Left ventricle myocardium inferior (tissue), 1 donor: Measurements from ENCODE around the gene GNB5. TPM values are rescaled to one million over a fixed set of nuclear protein-coding genes. Genes with fewer than 3 reads are reported as not detected.
"Not testable (repeated sequence)": the region's sequence is repeated elsewhere in the genome, so short reads cannot be mapped to it uniquely, and the experiment has no call there.

ENCODE experiments used
- DNase-seq: peaks from one replicate; pipeline ENCODE4 v3.0.0-alpha.2; 2020
- H3K27ac ChIP-seq: fragments of 200-600 bp; replicated peaks from 2 replicates; pipeline ENCODE4 v1.8.0; 2021
- H3K27me3 ChIP-seq: fragments of 200-600 bp; 2 replicates; pipeline ENCODE4 v1.8.0; 2021; ENCODE audit warnings: low read depth
- H3K36me3 ChIP-seq: fragments of 200-600 bp; 2 replicates; pipeline ENCODE4 v1.8.0; 2021
- H3K4me1 ChIP-seq: fragments of 200-600 bp; 2 replicates; pipeline ENCODE4 v1.8.0; 2021
- H3K4me3 ChIP-seq: fragments of 200-600 bp; 2 replicates; pipeline ENCODE4 v1.8.0; 2021; ENCODE audit warnings: mild to moderate bottlenecking, moderate library complexity
- H3K9me3 ChIP-seq: fragments of 200-600 bp; replicated peaks from 2 replicates; pipeline ENCODE4 v1.8.0; 2021
- intact Hi-C: fragments of 100-400 bp; cut with micrococcal nuclease; formaldehyde crosslinking; loops from one replicate; pipeline ENCODE4 v1.11.0; 2022
- total RNA-seq: library from RNA; stranded (reverse); fragmentation: NEBNext Ultra II Directional; extraction: Animal tissue kit (Norgen Biotek cat#: 25700); gene quantifications from one replicate; pipeline ENCODE4 v1.2.1, GENCODE V29; 2021
- TF ChIP-seq, protein P1 (sequence below): fragments of 200-600 bp; IDR thresholded peaks from 2 replicates; pipeline ENCODE4 v1.8.0; 2021; ENCODE audit warnings: antibody characterized with exemption, mild to moderate bottlenecking, borderline replicate concordance
- donor health status: DM: no; HTN: yes; CAD: no; lungs with severe emphysema.

GNB5 gene
- total RNA-seq, 1 donor from 2014 or later: 10.5 TPM

DNA sequence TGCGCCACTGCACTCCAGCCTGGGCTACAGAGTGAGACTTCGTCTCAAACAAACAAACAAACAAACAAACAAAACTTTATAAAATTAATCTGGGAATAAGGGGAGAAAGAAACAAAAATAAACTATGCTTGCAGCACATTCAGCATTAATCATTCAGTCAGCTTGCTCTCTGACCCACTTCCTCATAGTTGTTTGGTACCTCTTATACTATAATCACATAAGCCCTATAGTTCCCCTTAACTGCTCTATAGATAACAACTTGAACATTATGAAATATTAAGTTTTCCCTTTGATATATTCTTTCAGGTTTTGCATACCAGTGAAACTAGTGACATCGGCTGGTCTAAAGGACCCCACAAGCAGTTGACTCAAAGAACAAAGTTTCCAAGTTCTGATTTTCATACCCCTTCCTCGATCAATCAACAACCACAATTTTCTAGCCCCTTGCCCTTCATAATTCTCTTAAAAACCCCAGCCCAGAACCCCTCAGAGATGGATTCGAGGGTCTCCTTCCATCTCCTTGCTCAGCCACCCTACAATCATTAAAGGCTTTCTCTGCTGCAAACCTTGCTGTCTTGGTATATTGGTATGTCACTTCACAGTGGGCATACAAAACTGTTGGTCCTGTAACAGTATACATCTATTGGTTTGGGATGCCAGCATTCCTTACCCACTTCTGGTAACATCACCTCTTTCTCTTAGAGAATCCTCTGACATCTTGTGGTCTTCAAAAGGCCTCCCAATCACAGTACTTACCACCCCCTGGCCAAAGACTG lies 105.0 kb downstream of the GNB5 start:
- TF ChIP-seq, protein P1, sequence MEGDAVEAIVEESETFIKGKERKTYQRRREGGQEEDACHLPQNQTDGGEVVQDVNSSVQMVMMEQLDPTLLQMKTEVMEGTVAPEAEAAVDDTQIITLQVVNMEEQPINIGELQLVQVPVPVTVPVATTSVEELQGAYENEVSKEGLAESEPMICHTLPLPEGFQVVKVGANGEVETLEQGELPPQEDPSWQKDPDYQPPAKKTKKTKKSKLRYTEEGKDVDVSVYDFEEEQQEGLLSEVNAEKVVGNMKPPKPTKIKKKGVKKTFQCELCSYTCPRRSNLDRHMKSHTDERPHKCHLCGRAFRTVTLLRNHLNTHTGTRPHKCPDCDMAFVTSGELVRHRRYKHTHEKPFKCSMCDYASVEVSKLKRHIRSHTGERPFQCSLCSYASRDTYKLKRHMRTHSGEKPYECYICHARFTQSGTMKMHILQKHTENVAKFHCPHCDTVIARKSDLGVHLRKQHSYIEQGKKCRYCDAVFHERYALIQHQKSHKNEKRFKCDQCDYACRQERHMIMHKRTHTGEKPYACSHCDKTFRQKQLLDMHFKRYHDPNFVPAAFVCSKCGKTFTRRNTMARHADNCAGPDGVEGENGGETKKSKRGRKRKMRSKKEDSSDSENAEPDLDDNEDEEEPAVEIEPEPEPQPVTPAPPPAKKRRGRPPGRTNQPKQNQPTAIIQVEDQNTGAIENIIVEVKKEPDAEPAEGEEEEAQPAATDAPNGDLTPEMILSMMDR: no peak
- H3K27ac ChIP-seq: no peak overlapping the region
- no peak for DNase-seq
- H3K36me3 ChIP-seq: no peaks in the 10 kb centered on the region
- H3K4me3 ChIP-seq: no peak overlapping the region
- H3K27me3 ChIP-seq: no peaks in the 10 kb centered on the region
- no peaks in the 10 kb centered on the region for H3K4me1 ChIP-seq
- intact Hi-C loops: loop anchor here (10.0 kb wide), 1 partner anchor 219 kb away; no protein-coding TSS in a partner anchor
- peaks cover 39% of the 10 kb centered on the region for H3K9me3 ChIP-seq

DNA sequence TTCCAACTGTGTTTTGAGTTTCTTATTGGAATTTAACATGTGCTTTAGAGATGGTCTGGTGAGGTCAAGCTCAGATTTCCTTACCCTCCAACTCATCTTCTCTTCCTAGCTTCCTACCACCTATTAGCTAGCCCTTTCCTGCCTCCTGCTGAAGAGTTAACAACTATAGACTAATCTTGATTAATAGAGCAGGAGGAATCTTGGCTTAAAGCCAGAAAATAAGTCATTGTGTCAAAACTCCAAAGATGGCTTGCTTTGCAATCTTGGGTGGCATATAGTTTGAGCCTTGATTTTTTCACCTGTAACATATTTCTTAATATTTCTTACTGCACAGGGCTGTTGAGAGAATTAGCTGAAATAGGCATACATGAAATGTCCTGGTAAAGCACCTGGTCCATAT lies 105.9 kb downstream of the GNB5 start:
- no peak for DNase-seq

GRCh38 chr15:52083603-52084002 lies 107.6 kb downstream of the GNB5 start:
- intact Hi-C loops: loop anchor here (10.0 kb wide), 1 partner anchor 221 kb away; no protein-coding TSS in a partner anchor
- Histone ChIP-seq H3K36me3 (no peaks in the 10 kb centered on the region), H3K4me1 (peaks cover 5% of the 10 kb centered on the region), H3K27me3 (no peaks in the 10 kb centered on the region), H3K4me3 (no peak overlapping the region), H3K27ac (no peak overlapping the region), H3K9me3 (peaks cover 21% of the 10 kb centered on the region)
- DNase-seq: no peak
- TF ChIP-seq, protein P1: no peak

More for the DNA sequence above, 105.9 kb downstream of the GNB5 start:
- H3K27ac ChIP-seq: no peak overlapping the region
- H3K36me3 ChIP-seq: no peaks in the 10 kb centered on the region
- TF ChIP-seq, protein P1: no peak
- no peaks in the 10 kb centered on the region for H3K4me1 ChIP-seq
- intact Hi-C loops: loop anchor here (10.0 kb wide), 1 partner anchor 220 kb away; no protein-coding TSS in a partner anchor
- H3K27me3 ChIP-seq: no peaks in the 10 kb centered on the region
- H3K4me3 ChIP-seq: no peak overlapping the region
- H3K9me3 ChIP-seq: peaks cover 30% of the 10 kb centered on the region

- DNase-seq, H3K27ac ChIP-seq, H3K4me3 ChIP-seq, H3K36me3 ChIP-seq, H3K4me1 ChIP-seq, H3K27me3 ChIP-seq: not testable (repeated sequence)
- peaks cover 21% of the 10 kb centered on the region for H3K9me3 ChIP-seq
- intact Hi-C loops: loop anchor here (10.0 kb wide), 1 partner anchor 222 kb away; no protein-coding TSS in a partner anchor
These were observed 108.2 kb downstream of the GNB5 start for GRCh38 chr15:52083037-52083359.

GRCh38 chr15:52082197-52083036 lies 108.8 kb downstream of the GNB5 start:
- H3K9me3 ChIP-seq: peaks cover 19% of the 10 kb centered on the region
- H3K4me3 ChIP-seq: no peak overlapping the region
- H3K27ac ChIP-seq: no peak overlapping the region
- intact Hi-C loops: loop anchor here (10.0 kb wide), 1 partner anchor 222 kb away; no protein-coding TSS in a partner anchor
- TF ChIP-seq, protein P1: no peak
- H3K4me1 ChIP-seq: peaks cover 6% of the 10 kb centered on the region
- H3K36me3 ChIP-seq: no peaks in the 10 kb centered on the region
- H3K27me3 ChIP-seq: no peaks in the 10 kb centered on the region
- no peak for DNase-seq
